Liver (tissue), 9 donors: ENCODE results near the gene CAPN15. TPM values are rescaled to one million over a fixed set of nuclear protein-coding genes. Genes with fewer than 3 reads are reported as not detected.
"Not testable (repeated sequence)": the region's sequence is repeated elsewhere in the genome, so short reads cannot be mapped to it uniquely, and the experiment has no call there.

Source experiments
- DNase-seq: peaks from one replicate; pipeline ENCODE4 v3.0.0-alpha.2; 2017; ENCODE audit warnings: low spot score
- H3K27ac ChIP-seq, 2 donors: one replicate each; pipeline ENCODE4 v1.7.0; 2013; ENCODE audit warnings: inconsistent platforms in 2 of 2, low read length in 2 of 2, control low read depth in 1 of 2, low read depth in 1 of 2, mild to moderate bottlenecking in 1 of 2
- H3K27me3 ChIP-seq, 4 donors: one replicate each; pipeline versions ENCODE4 v1.6.1 to v1.7.0; 2013; ENCODE audit warnings: low read length in 3 of 4, inconsistent platforms in 1 of 4, mild to moderate bottlenecking in 1 of 4, moderate library complexity in 1 of 4; ENCODE audit not compliant: control insufficient read depth in 4 of 4, insufficient read depth in 4 of 4
- H3K36me3 ChIP-seq, 4 donors: one replicate each; pipeline versions ENCODE4 v1.6.1 to v1.7.0; 2013; ENCODE audit warnings: low read length in 3 of 4, mild to moderate bottlenecking in 3 of 4, low read depth in 1 of 4, moderate library complexity in 1 of 4; ENCODE audit not compliant: control insufficient read depth in 4 of 4, insufficient read depth in 3 of 4
- H3K4me1 ChIP-seq, 4 donors: one replicate each; pipeline versions ENCODE4 v1.6.1 to v1.7.0; 2013; ENCODE audit warnings: low read length in 3 of 4, mild to moderate bottlenecking in 3 of 4, moderate library complexity in 1 of 4; ENCODE audit not compliant: control insufficient read depth in 4 of 4, insufficient read depth in 4 of 4
- H3K4me3 ChIP-seq, 3 donors: one replicate each; pipeline versions ENCODE4 v1.6.1 to v1.7.0; 2013; ENCODE audit warnings: low read length in 3 of 3, control low read depth in 1 of 3, low read depth in 1 of 3, mild to moderate bottlenecking in 1 of 3
- H3K9ac ChIP-seq, 2 donors: one replicate each; pipeline ENCODE4 v1.7.0; 2013; ENCODE audit warnings: low read length in 2 of 2, mild to moderate bottlenecking in 2 of 2, moderate library complexity in 2 of 2, control low read depth in 1 of 2, low read depth in 1 of 2
- H3K9me3 ChIP-seq, 4 donors: one replicate each; pipeline versions ENCODE4 v1.6.1 to v1.7.0; 2013; ENCODE audit warnings: low read length in 3 of 4; ENCODE audit not compliant: control insufficient read depth in 4 of 4
- ATF3 ChIP-seq: IDR thresholded peaks from 2 replicates; pipeline ENCODE4 v1.6.1; 2016; ENCODE audit warnings: antibody characterized with exemption
- CTCF ChIP-seq: fragments of 150-350 bp; IDR thresholded peaks from 2 replicates; pipeline ENCODE4 v1.5.1; 2017; ENCODE audit warnings: improper control_type of control experiment, low read depth, low read length; ENCODE audit not compliant: missing input control
- EGR1 ChIP-seq, 2 donors: IDR thresholded peaks; 2 replicates each; pipeline ENCODE4 v1.6.1; 2016 to 2018; ENCODE audit warnings: antibody characterized with exemption in 2 of 2, low read depth in 2 of 2
- FOXA1 ChIP-seq: IDR thresholded peaks from 2 replicates; pipeline ENCODE4 v1.6.1; 2016; ENCODE audit warnings: antibody characterized with exemption
- FOXA2 ChIP-seq: IDR thresholded peaks from 2 replicates; pipeline ENCODE4 v1.6.1; 2016; ENCODE audit warnings: antibody characterized with exemption
- GABPA ChIP-seq, 2 donors: IDR thresholded peaks in 1 of 2; conservative IDR thresholded peaks in 1 of 2; 2 replicates each; pipeline ENCODE4 v1.6.1; 2016; ENCODE audit warnings: antibody characterized with exemption in 2 of 2, mild to moderate bottlenecking in 1 of 2, moderate library complexity in 1 of 2
- HNF4A ChIP-seq, 2 donors: conservative IDR thresholded peaks; 2 replicates each; pipeline ENCODE4 v1.6.1; 2016; ENCODE audit warnings: antibody characterized with exemption in 2 of 2, mild to moderate bottlenecking in 2 of 2
- HNF4G ChIP-seq: IDR thresholded peaks from 2 replicates; pipeline ENCODE4 v1.6.1; 2016; ENCODE audit warnings: antibody characterized with exemption
- JUND ChIP-seq, 2 donors: IDR thresholded peaks; 2 replicates each; pipeline ENCODE4 v1.6.1; 2016; ENCODE audit warnings: antibody characterized with exemption in 2 of 2
- MAX ChIP-seq: IDR thresholded peaks from 2 replicates; pipeline ENCODE4 v1.6.1; 2016; ENCODE audit warnings: antibody characterized with exemption
- NR2F2 ChIP-seq: IDR thresholded peaks from 2 replicates; pipeline ENCODE4 v1.6.1; 2016; ENCODE audit warnings: antibody characterized with exemption
- RAD21 ChIP-seq, 2 donors: IDR thresholded peaks; 2 replicates each; pipeline ENCODE4 v1.6.1; 2016; ENCODE audit warnings: antibody characterized with exemption in 2 of 2, mild to moderate bottlenecking in 2 of 2
- REST ChIP-seq: IDR thresholded peaks from 2 replicates; pipeline ENCODE4 v1.6.1; 2016; ENCODE audit warnings: antibody characterized with exemption, mild to moderate bottlenecking
- RXRA ChIP-seq, 2 donors: IDR thresholded peaks; 2 replicates each; pipeline ENCODE4 v1.6.1; 2017 to 2018; ENCODE audit warnings: antibody characterized with exemption in 2 of 2, mild to moderate bottlenecking in 1 of 2
- SP1 ChIP-seq: IDR thresholded peaks from 2 replicates; pipeline ENCODE4 v1.6.1; 2018; ENCODE audit warnings: antibody characterized with exemption, mild to moderate bottlenecking
- TAF1 ChIP-seq: conservative IDR thresholded peaks from 2 replicates; pipeline ENCODE4 v1.6.1; 2016; ENCODE audit warnings: antibody characterized with exemption, mild to moderate bottlenecking
- ZBTB33 ChIP-seq: IDR thresholded peaks from 2 replicates; pipeline ENCODE4 v1.6.1; 2016; ENCODE audit warnings: antibody characterized with exemption
- WGBS: extraction: QIAGEN DNeasy Blood & Tissue Kit; methylation state at CpG from one replicate; pipeline ENCODE4 v1.1.7; 2013; 5-methylcytosine and 5-hydroxymethylcytosine counted together
- polyA plus RNA-seq, 2 donors: library from polyadenylated mRNA; stranded (reverse) in 1 of 2; unstranded in 1 of 2; fragments of 200-250 nt in 1 of 2; fragments of >200 nt in 1 of 2; fragmentation: Nextera tagmentation in 1 of 2; extraction: Ambion mirVana in 1 of 2; gene quantifications; one replicate each; pipeline versions ENCODE4 v1.2.1 to v1.2.3, GENCODE V29; 2013 to 2015
- total RNA-seq, 2 donors: library from RNA; depleted of rRNA; stranded (reverse); fragments of >200 nt; gene quantifications; one replicate each; pipeline ENCODE4 v1.2.3, GENCODE V29; 2014
- donor health status: healthy.
- donor health status: healthy.
- donor health status: healthy.
- donor health status: healthy.
- donor health status: healthy.

Gene CAPN15
- total and polyA plus RNA-seq, 4 donors: 5.9 to 37.2 (median 21.6) TPM

GRCh38 chr16:505479-506245 lies 21.9 kb upstream of the CAPN15 start:
- TF ChIP-seq NR2F2 (no peak), HNF4A (conservative IDR thresholded peaks at IDR 0.05) (no peak), FOXA2 (no peak), EGR1 (IDR thresholded peaks at IDR 0.05; ENCODE audit: low read depth in 2 of 2) (no peak), ZBTB33 (no peak), RXRA (IDR thresholded peaks at IDR 0.05) (no peak), JUND (IDR thresholded peaks at IDR 0.05) (no peak), CTCF (no peak), ATF3 (no peak)
- WGBS: 92% methylated on average over 33 of the region's 33 CpGs
- no peak overlapping the region for H3K27ac ChIP-seq
- no peaks in the 10 kb centered on the region for H3K9me3 ChIP-seq
- H3K4me1 ChIP-seq: peaks cover 10 to 43% (median 19%) of the 10 kb centered on the region in 4 donors
- no peak overlapping the region for H3K4me3 ChIP-seq
- H3K9ac ChIP-seq: no peak overlapping the region
- no peaks in the 10 kb centered on the region for H3K27me3 ChIP-seq
- peaks cover 2 to 22% (median 3%) of the 10 kb centered on the region in 4 donors for H3K36me3 ChIP-seq
- DNase-seq: no peak

GRCh38 chr16:506246-506546 lies 21.3 kb upstream of the CAPN15 start:
- Histone ChIP-seq H3K27ac (no peak overlapping the region), H3K4me3 (no peak overlapping the region), H3K27me3 (no peaks in the 10 kb centered on the region), H3K36me3 (peaks cover 2 to 22% (median 5%) of the 10 kb centered on the region in 4 donors), H3K9ac (no peak overlapping the region), H3K4me1 (peaks cover 10 to 43% (median 19%) of the 10 kb centered on the region in 4 donors), H3K9me3 (no peaks in the 10 kb centered on the region)
- TF ChIP-seq HNF4G (no peak), HNF4A (conservative IDR thresholded peaks at IDR 0.05) (no peak), MAX (no peak), TAF1 (no peak), REST (no peak), EGR1 (IDR thresholded peaks at IDR 0.05; ENCODE audit: low read depth in 2 of 2) (no peak), ATF3 (no peak), SP1 (no peak), GABPA (IDR thresholded peaks at IDR 0.05 in 1 of 2, conservative IDR thresholded peaks at IDR 0.05 in 1 of 2) (no peak), FOXA2 (no peak), RXRA (IDR thresholded peaks at IDR 0.05) (no peak), RAD21 (IDR thresholded peaks at IDR 0.05) (no peak), JUND (IDR thresholded peaks at IDR 0.05) (no peak), FOXA1 (no peak)
- no peak for DNase-seq
- 95% methylated on average over 7 of the region's 7 CpGs for WGBS

GRCh38 chr16:507527-507926 lies 20.0 kb upstream of the CAPN15 start:
- not testable (repeated sequence) for DNase-seq
- 80% methylated on average over 14 of the region's 14 CpGs for WGBS
- peaks cover 3 to 32% (median 12%) of the 10 kb centered on the region in 4 donors for H3K4me1 ChIP-seq

More at GRCh38 chr16:507527-507926, 20.0 kb upstream of the CAPN15 start:
- Histone ChIP-seq H3K27ac (peak overlapping the region in 1 of 2 donors; percentile 4), H3K36me3 (peaks cover 2 to 24% (median 5%) of the 10 kb centered on the region in 4 donors)
- H3K9me3 ChIP-seq, H3K27me3 ChIP-seq, H3K9ac ChIP-seq, H3K4me3 ChIP-seq: not testable (repeated sequence)
